H1 (cell line): ENCODE data around the gene LPGAT1. TPM values are rescaled to one million over a fixed set of nuclear protein-coding genes. Genes with fewer than 3 reads are reported as not detected.

Source experiments
- CTCF ChIA-PET: fragments of 300-600 bp; sonication (Branson Sonifier 250); formaldehyde crosslinking; loops from one replicate; lab custom pipeline; 2021; ENCODE audit not compliant: partially characterized antibody; lab: Charles Lee
- POLR2A ChIA-PET: fragments of 300-600 bp; sonication (Branson Sonifier 250); formaldehyde crosslinking; loops from one replicate; lab custom pipeline; 2021; ENCODE audit warnings: inconsistent platforms; ENCODE audit not compliant: partially characterized antibody; lab: Charles Lee
- DNase-seq, 2 experiments: peaks; one replicate each; pipeline versions ENCODE4 v3.0.0 to v3.0.0-alpha.2; 2010 to 2022; ENCODE audit warnings: low spot score in 2 of 2, low read depth in 1 of 2, mixed read lengths in 1 of 2
- FAIRE-seq: peaks from 2 replicates; lab custom pipeline; 2011; peaks lifted over from hg19 to GRCh38; lab: Jason Lieb, UNC
- H2AFZ ChIP-seq: 2 replicates; pipeline ENCODE4 v1.8.1; 2012; ENCODE audit warnings: low read length, inconsistent platforms
- H2AK5ac ChIP-seq: 2 replicates; pipeline ENCODE4 v1.6.1; 2013; ENCODE audit warnings: low read depth, low read length
- H2BK120ac ChIP-seq: replicated peaks from 2 replicates; pipeline ENCODE3; 2013; ENCODE audit warnings: low read depth, low read length, inconsistent platforms
- H2BK12ac ChIP-seq: 2 replicates; pipeline ENCODE4 v1.6.1; 2013; ENCODE audit warnings: low read depth, low read length
- H2BK15ac ChIP-seq: 2 replicates; pipeline ENCODE4 v1.6.1; 2013; ENCODE audit warnings: low read length
- H2BK20ac ChIP-seq: 2 replicates; pipeline ENCODE4 v1.6.1; 2013; ENCODE audit warnings: low read length
- H2BK5ac ChIP-seq: 2 replicates; pipeline ENCODE4 v1.6.1; 2013; ENCODE audit warnings: low read depth, low read length
- H3K14ac ChIP-seq: 2 replicates; pipeline ENCODE4 v1.6.1; 2013; ENCODE audit warnings: inconsistent platforms; ENCODE audit not compliant: insufficient read length
- H3K18ac ChIP-seq: 2 replicates; pipeline ENCODE4 v1.6.1; 2013; ENCODE audit warnings: low read length; ENCODE audit errors: extremely low read depth
- H3K23ac ChIP-seq: 2 replicates; pipeline ENCODE4 v1.6.1; 2013; ENCODE audit warnings: inconsistent platforms; ENCODE audit not compliant: insufficient read length
- H3K23me2 ChIP-seq: 2 replicates; pipeline ENCODE4 v1.6.1; 2013; ENCODE audit warnings: low read depth, low read length
- H3K27ac ChIP-seq: 2 replicates; pipeline ENCODE4 v1.6.1; 2011; ENCODE audit warnings: low read depth, low read length, inconsistent platforms
- H3K27me3 ChIP-seq, 4 experiments: replicated peaks in 1 of 4; 1 replicate in 1 of 4; 2 replicates in 3 of 4; pipeline versions ENCODE4 v1.6.1 to v1.8.1; 2011 to 2013; ENCODE audit warnings: low read length in 3 of 4, mild to moderate bottlenecking in 3 of 4, inconsistent platforms in 2 of 4, mixed read lengths in 2 of 4, moderate library complexity in 1 of 4; ENCODE audit not compliant: control insufficient read depth in 3 of 4, insufficient read depth in 3 of 4; ENCODE audit errors: extremely low read depth in 1 of 4
- H3K36me3 ChIP-seq, 4 experiments: 2 replicates each; pipeline versions ENCODE4 v1.6.1 to v1.8.1; 2011 to 2013; ENCODE audit warnings: mild to moderate bottlenecking in 4 of 4, low read length in 3 of 4, moderate library complexity in 2 of 4, control low read depth in 1 of 4, inconsistent platforms in 1 of 4; ENCODE audit not compliant: insufficient read depth in 4 of 4, control insufficient read depth in 2 of 4
- H3K4ac ChIP-seq: replicated peaks from 2 replicates; pipeline ENCODE3; 2013; ENCODE audit warnings: low read length, low read depth, mixed read lengths, inconsistent platforms; ENCODE audit not compliant: insufficient read length
- H3K4me1 ChIP-seq, 4 experiments: replicated peaks in 1 of 4; 1 replicate in 1 of 4; 2 replicates in 3 of 4; pipeline versions ENCODE4 v1.6.1 to v1.8.1; 2011 to 2013; ENCODE audit warnings: low read length in 3 of 4, inconsistent platforms in 2 of 4, mixed read lengths in 1 of 4; ENCODE audit not compliant: insufficient read depth in 4 of 4, control insufficient read depth in 3 of 4
- H3K4me2 ChIP-seq, 2 experiments: 2 replicates each; pipeline versions ENCODE4 v1.6.1 to v1.8.1; 2011 to 2013; ENCODE audit warnings: low read depth in 2 of 2, low read length in 2 of 2, control low read depth in 1 of 2, inconsistent platforms in 1 of 2, mild to moderate bottlenecking in 1 of 2; ENCODE audit not compliant: insufficient read depth in 1 of 2
- H3K4me3 ChIP-seq, 4 experiments: fragments of 200-600, 300-600 bp in 1 of 4; sonication (generic), shearing (Covaris generic), sonication (Bioruptor Twin) in 1 of 4; 2 replicates each; pipeline versions ENCODE4 v1.5.1 to v1.8.1; 2011 to 2016; ENCODE audit warnings: low read length in 4 of 4, low read depth in 3 of 4, control low read depth in 2 of 4, inconsistent platforms in 2 of 4, mild to moderate bottlenecking in 2 of 4, mixed read lengths in 1 of 4, moderate library complexity in 1 of 4; ENCODE audit not compliant: insufficient read depth in 2 of 4; ENCODE audit errors: extremely low read depth in 1 of 4
- H3K56ac ChIP-seq: replicated peaks from 2 replicates; pipeline ENCODE3; 2013; ENCODE audit warnings: low read depth, mild to moderate bottlenecking, mixed read lengths, low read length, inconsistent platforms; ENCODE audit not compliant: insufficient read length
- H3K79me1 ChIP-seq: 2 replicates; pipeline ENCODE4 v1.6.1; 2013; ENCODE audit warnings: low read depth, low read length, control low read depth
- H3K79me2 ChIP-seq, 2 experiments: 2 replicates each; pipeline versions ENCODE4 v1.6.1 to v1.8.1; 2012 to 2013; ENCODE audit warnings: low read length in 2 of 2, mild to moderate bottlenecking in 2 of 2, inconsistent platforms in 1 of 2; ENCODE audit not compliant: insufficient read depth in 2 of 2, control insufficient read depth in 1 of 2
- H3K9ac ChIP-seq, 4 experiments: replicated peaks in 1 of 4; 1 replicate in 1 of 4; 2 replicates in 3 of 4; pipeline versions ENCODE4 v1.6.1 to v1.8.1; 2011 to 2013; ENCODE audit warnings: low read depth in 3 of 4, low read length in 3 of 4, control low read depth in 2 of 4, mild to moderate bottlenecking in 2 of 4, moderate library complexity in 2 of 4, inconsistent platforms in 1 of 4; ENCODE audit errors: extremely low read depth in 1 of 4
- H3K9me3 ChIP-seq, 2 experiments: 2 replicates each; pipeline versions ENCODE4 v1.6.1 to v1.8.1; 2012 to 2013; ENCODE audit warnings: mild to moderate bottlenecking in 2 of 2, moderate library complexity in 2 of 2, control low read depth in 1 of 2, inconsistent platforms in 1 of 2, low read depth in 1 of 2, low read length in 1 of 2, mixed read lengths in 1 of 2; ENCODE audit not compliant: insufficient read depth in 2 of 2
- H4K20me1 ChIP-seq, 2 experiments: replicated peaks in 1 of 2; 2 replicates each; pipeline versions ENCODE3 to v1.8.1; 2011 to 2013; ENCODE audit warnings: inconsistent platforms in 2 of 2, low read length in 2 of 2, mild to moderate bottlenecking in 1 of 2; ENCODE audit not compliant: insufficient read depth in 2 of 2, control insufficient read depth in 1 of 2
- H4K5ac ChIP-seq: 2 replicates; pipeline ENCODE4 v1.6.1; 2013; ENCODE audit warnings: low read length, low read depth, mixed read lengths, inconsistent platforms; ENCODE audit not compliant: insufficient read length
- H4K8ac ChIP-seq: 2 replicates; pipeline ENCODE4 v1.8.0; 2013; ENCODE audit warnings: mild to moderate bottlenecking, moderate library complexity, low read length, inconsistent platforms; ENCODE audit not compliant: insufficient read depth; ENCODE audit errors: extremely low read depth
- H4K91ac ChIP-seq: replicated peaks from 2 replicates; pipeline ENCODE3; 2013; ENCODE audit warnings: low read length, mixed read lengths, inconsistent platforms; ENCODE audit not compliant: insufficient read length
- JUN ChIP-seq: IDR thresholded peaks from 2 replicates; pipeline ENCODE4 v1.6.1; 2011; ENCODE audit warnings: low read depth, mild to moderate bottlenecking, improper control_type of control experiment, low read length
- KDM4A ChIP-seq: IDR thresholded peaks from one replicate; pipeline ENCODE4 v1.7.1; 2012; ENCODE audit warnings: low read depth, mild to moderate bottlenecking, moderate library complexity, low read length, inconsistent platforms; ENCODE audit not compliant: severe bottlenecking
- RAD21 ChIP-seq, 2 experiments: IDR thresholded peaks in 1 of 2; conservative IDR thresholded peaks in 1 of 2; 2 replicates each; pipeline ENCODE4 v1.6.1; 2011; ENCODE audit warnings: low read depth in 2 of 2, low read length in 2 of 2, improper control_type of control experiment in 1 of 2, inconsistent platforms in 1 of 2, mild to moderate bottlenecking in 1 of 2, moderate library complexity in 1 of 2
- WGBS, 2 experiments: shearing (Covaris generic) in 1 of 2; methylation state at CpG; one replicate each; pipeline versions ENCODE4 v1.1.6 to v1.1.7; 2013 to 2015; ENCODE audit warnings: low lambda C conversion rate in 2 of 2, mixed read lengths in 2 of 2, inconsistent platforms in 1 of 2, low coverage in 1 of 2, missing lambda C conversion rate in 1 of 2; ENCODE audit not compliant: insufficient replicate concordance in 2 of 2, insufficient coverage in 1 of 2, insufficient read length in 1 of 2; ENCODE audit errors: extremely low coverage in 1 of 2, missing lambda C conversion rate in 1 of 2; 5-methylcytosine and 5-hydroxymethylcytosine counted together
- polyA plus RNA-seq, 7 experiments: library from polyadenylated mRNA; depleted of rRNA in 3 of 7; stranded (reverse) in 5 of 7; unstranded in 2 of 7; fragments of >200 nt in 5 of 7; fragments of 200-250 nt in 2 of 7; gene quantifications; 1 replicate in 5 of 7; 2 replicates in 1 of 7; 4 replicates in 1 of 7; pipeline versions ENCODE4 v1.2.1 to v1.2.3, GENCODE V29; 2011 to 2013; ENCODE audit warnings: missing spikeins in 2 of 7, mixed read lengths in 2 of 7
- total RNA-seq: library from RNA; stranded (reverse); fragmentation: NEBNext Ultra II Directional; extraction: Animal tissue kit (Norgen Biotek cat#: 25700); gene quantifications from 2 replicates; pipeline ENCODE4 v1.2.1, GENCODE V29; 2021
- TF ChIP-seq, protein P1 (sequence below): IDR thresholded peaks from 2 replicates; pipeline ENCODE4 v1.6.1; 2012; ENCODE audit warnings: inconsistent platforms

LPGAT1 gene
- total and polyA plus RNA-seq, 2 of the 8 experiments (the other 6 are each of a cell fraction or from before 2014, with no cell fraction given) = 2.3 to 13.5 TPM

DNA sequence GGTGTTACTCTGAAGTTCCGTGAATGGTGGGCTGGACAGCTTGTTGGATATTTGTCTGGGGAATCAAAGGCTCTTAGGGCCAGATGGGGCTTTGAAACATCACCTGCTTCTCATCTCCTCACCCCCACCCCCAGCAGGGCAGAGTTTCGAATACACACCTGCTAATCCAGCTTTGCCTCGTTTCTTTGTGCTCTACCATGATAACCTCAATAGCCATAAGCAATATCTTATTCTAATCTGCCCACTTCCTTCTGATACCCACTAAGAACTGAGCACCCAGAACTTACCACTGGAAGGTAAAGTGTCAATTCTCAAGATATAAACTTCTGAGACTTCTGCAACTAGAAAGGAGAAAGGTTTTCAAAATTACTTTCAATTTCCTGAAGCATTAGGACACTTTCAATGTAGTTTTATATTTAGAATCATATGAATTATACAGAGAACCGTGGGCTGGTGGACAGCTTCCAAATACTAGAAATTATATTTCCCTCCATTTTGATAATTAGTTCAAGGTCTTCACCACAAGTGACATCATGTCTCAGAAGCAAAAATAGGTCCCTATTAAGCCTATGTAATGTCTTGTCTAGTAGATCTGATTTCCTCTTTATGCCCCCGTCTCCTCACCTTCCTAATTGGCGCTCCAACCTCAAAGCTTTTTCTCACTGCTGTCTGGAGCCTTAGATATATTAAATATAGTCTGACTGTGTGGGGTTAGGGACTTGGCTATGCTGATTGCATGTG, 90.7 kb downstream of the LPGAT1 start:
- H3K23me2 ChIP-seq = no peaks in the 10 kb centered on the region
- no peaks in the 10 kb centered on the region for H3K79me2 ChIP-seq
- H3K4me3 ChIP-seq = no peak overlapping the region
- no peaks in the 10 kb centered on the region for H3K9me3 ChIP-seq
- H2BK12ac ChIP-seq = no peak overlapping the region
- DNase-seq (no peak), FAIRE-seq (no peak)
- no peak overlapping the region for H2BK20ac ChIP-seq
- no peak overlapping the region for H2AK5ac ChIP-seq
- H4K20me1 ChIP-seq = peaks cover 0 to 2% of the 10 kb centered on the region in 2 experiments
- no peak overlapping the region for H3K4ac ChIP-seq
- no peak overlapping the region for H3K27ac ChIP-seq
- WGBS, 2 experiments = 89% methylated on average over 6 of the region's 6 CpGs; no CpG with 5 or more reads in 1 of the 2 experiments
- no peak overlapping the region for H4K8ac ChIP-seq
- no peak overlapping the region for H2BK120ac ChIP-seq
- H3K36me3 ChIP-seq = no peaks in the 10 kb centered on the region
- no peak overlapping the region for H2BK5ac ChIP-seq
- H4K91ac ChIP-seq = no peak overlapping the region
- no peak overlapping the region for H2AFZ ChIP-seq
- H3K18ac ChIP-seq = no peak overlapping the region
- H3K4me2 ChIP-seq = no peak overlapping the region
- no peak overlapping the region for H3K23ac ChIP-seq
- H3K27me3 ChIP-seq = no peaks in the 10 kb centered on the region; a peak in 1 of 7 replicates
- no peak overlapping the region for H3K14ac ChIP-seq
- H3K79me1 ChIP-seq = no peaks in the 10 kb centered on the region
- TF ChIP-seq KDM4A (no peak), JUN (no peak), RAD21 (IDR thresholded peaks at IDR 0.05 in 1 of 2, conservative IDR thresholded peaks at IDR 0.05 in 1 of 2; ENCODE audit: low read depth in 2 of 2, low read length in 2 of 2) (no peak)
- TF ChIP-seq, protein P1, sequence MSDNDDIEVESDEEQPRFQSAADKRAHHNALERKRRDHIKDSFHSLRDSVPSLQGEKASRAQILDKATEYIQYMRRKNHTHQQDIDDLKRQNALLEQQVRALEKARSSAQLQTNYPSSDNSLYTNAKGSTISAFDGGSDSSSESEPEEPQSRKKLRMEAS = no peak
- no peak overlapping the region for H2BK15ac ChIP-seq
- no peaks in the 10 kb centered on the region; a peak in 2 of 7 replicates for H3K4me1 ChIP-seq
- no peak overlapping the region for H3K9ac ChIP-seq
- ChIA-PET CTCF (interaction anchor here (0.9 to 4.3 kb wide), 8 partner anchors 10 to 295 kb away, joined by 3 to 21 read pairs (median 4); partner anchors contain the start of genes DTL and INTS7), POLR2A (interaction anchor here (0.7 kb wide), 2 partner anchors 109 to 231 kb away, joined by 3 read pairs; no protein-coding TSS in a partner anchor)
- no peak overlapping the region for H3K56ac ChIP-seq
- H4K5ac ChIP-seq = no peak overlapping the region
